Transverse colon (tissue), 4 donors: Measurements from ENCODE around the gene FIGN.

Experiments used
- CTCF ChIP-seq, 5 experiments: fragments of 200-600 bp in 3 of 5; fragments of 450-650 bp in 2 of 5; sonication (generic) in 3 of 5; IDR thresholded peaks; 1 replicate in 2 of 5; 2 replicates in 3 of 5; pipeline ENCODE4 v1.5.1; 2016 to 2017; ENCODE audit warnings: antibody characterized with exemption in 5 of 5, inconsistent platforms in 3 of 5, mild to moderate bottlenecking in 2 of 5, moderate library complexity in 1 of 5
- EP300 ChIP-seq: sonication (generic); formaldehyde crosslinking; IDR thresholded peaks from one replicate; pipeline ENCODE4 v1.6.1; 2017; ENCODE audit warnings: antibody characterized with exemption, low read depth
- POLR2A ChIP-seq: fragments of 450-650 bp; IDR thresholded peaks from one replicate; pipeline ENCODE4 v1.6.1; 2016; ENCODE audit warnings: antibody characterized with exemption, mild to moderate bottlenecking, moderate library complexity
- POLR2AphosphoS5 ChIP-seq, 3 donors: sonication (generic); formaldehyde crosslinking; IDR thresholded peaks; one replicate each; pipeline ENCODE4 v1.6.1; 2016; ENCODE audit warnings: antibody characterized with exemption in 3 of 3

- no peak for TF ChIP-seq CTCF (IDR thresholded peaks at IDR 0.05)
- TF ChIP-seq POLR2AphosphoS5 (IDR thresholded peaks at IDR 0.05) = no peak
- TF ChIP-seq POLR2A = no peak
- no peak for TF ChIP-seq EP300
These were observed 71.2 kb downstream of the FIGN start for GRCh38 chr2:163664610-163665009.
